Measurements from ENCODE around the gene GP9. TPM values are rescaled to one million over a fixed set of nuclear protein-coding genes. Genes with fewer than 3 reads are reported as not detected.

Gene GP9
- 1 to 10 TPM in 1 of 4 donors, under 1 TPM in 3; 0.33 to 2.4 (median 0.58) TPM for polyA plus RNA-seq (ENCODE audit: insufficient read length in 4 of 4)

GRCh38 chr3:129060276-129061022 is at the start of gene GP9:
Gene GP9 (plus strand): TSS chr3:129060779. CDS start chr3:129061740, 961 bp downstream.
- DNase-seq (ENCODE audit: low read depth in 4 of 4, low spot score in 3 of 4): no peak

- no peak for DNase-seq (ENCODE audit: low read depth in 4 of 4, low spot score in 3 of 4)
These were observed 47.1 kb upstream of the GP9 start for GRCh38 chr3:129013491-129013891.

DNA sequence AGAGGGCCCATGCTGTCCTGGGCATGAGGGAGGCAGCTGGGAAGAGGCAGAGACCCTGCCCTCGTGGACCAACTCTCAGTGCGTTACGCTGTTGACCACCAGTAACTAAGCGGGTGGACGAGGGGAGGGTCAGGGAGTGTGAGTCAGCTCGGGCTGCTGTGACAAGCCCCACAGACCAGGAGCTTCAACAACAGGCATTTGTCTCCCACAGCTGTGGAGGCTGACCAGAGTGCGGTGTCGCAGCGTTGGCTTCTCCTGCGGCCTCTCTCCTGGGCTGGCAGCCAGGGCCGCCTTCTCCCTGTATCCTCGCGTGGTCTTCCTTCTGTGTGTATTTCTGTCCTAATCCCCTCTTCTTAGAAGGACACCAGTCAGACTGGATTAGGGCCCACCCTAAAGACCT is 46.4 kb upstream of the GP9 start:
- DNase-seq (ENCODE audit: low read depth in 4 of 4, low spot score in 3 of 4): no peak

GRCh38 chr3:129014793-129015345 is 45.7 kb upstream of the GP9 start:
- DNase-seq (ENCODE audit: low read depth in 4 of 4, low spot score in 3 of 4): no peak

- DNase-seq (ENCODE audit: low read depth in 4 of 4, low spot score in 3 of 4): no peak
These were observed 45.0 kb upstream of the GP9 start for GRCh38 chr3:129015388-129016105.

GRCh38 chr3:129016356-129016719 is 44.2 kb upstream of the GP9 start:
- no peak for DNase-seq (ENCODE audit: low read depth in 4 of 4, low spot score in 3 of 4)

GRCh38 chr3:129016720-129017483 is 43.7 kb upstream of the GP9 start:
- DNase-seq (ENCODE audit: low read depth in 4 of 4, low spot score in 3 of 4): no peak

GRCh38 chr3:129017484-129017899 is 43.1 kb upstream of the GP9 start:
- DNase-seq (ENCODE audit: low read depth in 4 of 4, low spot score in 3 of 4): no peak

DNA sequence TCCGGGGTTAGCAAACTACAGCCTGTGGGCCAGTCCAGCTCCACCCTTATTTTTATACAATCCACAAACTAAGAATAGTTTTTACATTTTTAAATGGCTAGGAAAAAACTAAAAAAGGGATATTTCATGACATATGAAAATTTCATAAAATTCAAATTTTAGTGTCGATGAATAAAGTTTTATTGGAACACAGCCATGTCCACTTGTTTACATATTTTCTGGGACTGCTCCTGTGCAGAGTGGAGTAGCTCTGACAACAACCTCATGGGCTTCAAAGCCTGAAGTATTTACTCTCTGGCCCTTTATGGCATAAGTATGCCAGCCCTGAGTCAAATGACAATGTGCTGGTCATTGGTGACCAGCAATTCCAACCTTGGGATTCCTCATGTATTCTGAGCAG is 42.3 kb upstream of the GP9 start:
- no peak for DNase-seq (ENCODE audit: low read depth in 4 of 4, low spot score in 3 of 4)

GRCh38 chr3:129018751-129019150 is 41.8 kb upstream of the GP9 start:
- DNase-seq (ENCODE audit: low read depth in 4 of 4, low spot score in 3 of 4): no peak

DNA sequence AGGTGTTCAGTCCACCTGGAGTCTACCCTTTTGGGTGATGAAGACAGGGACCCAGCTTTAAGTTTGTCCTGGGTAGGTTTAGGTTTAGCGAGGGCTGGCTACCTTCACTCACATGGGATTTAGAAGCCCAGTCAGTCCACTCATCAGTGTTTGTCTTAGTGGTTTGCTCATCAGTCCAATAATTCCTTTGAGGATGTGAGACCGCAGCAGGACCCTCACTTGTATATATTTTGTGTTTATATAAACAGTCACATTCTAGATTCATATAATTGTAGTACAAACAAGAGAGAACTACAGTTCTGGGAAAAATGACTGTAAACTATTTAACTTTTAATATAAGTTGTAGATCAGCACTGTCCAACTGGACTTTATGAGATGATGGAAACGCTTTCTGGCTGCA is 41.3 kb upstream of the GP9 start:
- no peak for DNase-seq (ENCODE audit: low read depth in 4 of 4, low spot score in 3 of 4)

- no peak for DNase-seq (ENCODE audit: low read depth in 4 of 4, low spot score in 3 of 4)
These were observed 39.9 kb upstream of the GP9 start for GRCh38 chr3:129020691-129021090.

DNA sequence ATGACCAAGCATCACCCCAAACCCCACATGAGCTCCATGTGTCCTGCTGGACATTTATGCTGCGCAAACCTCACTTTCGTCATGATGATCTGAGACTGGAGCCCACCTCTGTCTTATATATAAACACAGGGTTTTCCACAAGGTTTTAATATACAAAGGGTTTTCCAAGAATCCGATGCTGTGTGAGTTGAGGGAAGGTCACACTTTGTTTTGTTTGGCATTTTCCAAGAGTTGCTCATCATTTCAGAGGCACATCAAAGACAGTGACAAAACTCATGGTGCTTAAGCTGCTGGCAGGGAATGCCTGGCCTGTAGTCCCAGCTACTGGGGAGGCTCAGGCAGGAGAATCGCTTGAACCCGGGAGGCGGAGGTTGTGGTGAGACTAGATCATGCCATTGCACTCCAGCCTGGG is 39.4 kb upstream of the GP9 start:
- no peak for DNase-seq (ENCODE audit: low read depth in 4 of 4, low spot score in 3 of 4)

DNA sequence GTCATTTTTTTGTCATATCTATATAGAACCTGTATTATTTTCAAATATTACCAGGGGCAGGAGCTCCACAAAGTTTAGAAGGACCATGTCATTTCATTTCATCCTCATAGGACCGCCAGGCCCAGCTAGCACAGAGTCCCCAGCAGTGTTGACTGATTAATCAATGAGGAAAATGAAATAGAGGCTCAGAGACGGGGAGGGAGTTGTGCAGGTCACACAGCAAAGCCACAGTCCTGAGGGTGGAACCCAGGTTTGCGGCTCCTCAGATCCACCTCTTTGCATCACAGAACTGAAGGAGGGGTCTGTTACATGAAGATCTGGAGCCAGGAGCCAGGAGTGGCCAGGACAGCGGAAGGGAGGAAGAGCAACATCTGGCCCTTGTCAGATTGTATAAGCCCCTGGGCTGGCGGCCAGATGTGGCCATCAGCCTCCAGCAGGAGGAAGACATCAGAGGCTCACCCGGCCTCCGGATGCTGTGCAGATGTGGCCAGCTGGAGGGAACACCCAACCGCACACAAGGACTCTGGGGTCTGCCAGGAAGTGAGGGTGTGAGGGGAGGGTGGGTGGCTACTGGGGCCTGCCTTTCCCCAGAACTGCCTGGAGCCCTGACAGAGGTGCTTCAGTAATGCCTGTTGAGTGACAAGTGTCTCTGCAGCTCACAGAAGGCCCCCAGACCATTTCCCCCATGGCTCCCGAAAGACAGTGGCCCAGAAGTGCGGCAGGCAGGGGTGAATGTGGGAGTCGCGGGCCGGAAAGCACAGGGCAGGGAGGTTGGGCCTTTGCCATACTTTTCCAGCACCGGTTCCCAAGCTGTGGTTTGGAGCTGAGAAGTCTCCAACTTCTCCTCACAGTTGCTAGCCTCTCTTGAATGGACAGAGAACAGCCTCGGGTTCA is 38.2 kb upstream of the GP9 start:
- peak in 3 of 4 donors; percentile 54 to 73 (median 61) for DNase-seq (ENCODE audit: low read depth in 4 of 4, low spot score in 3 of 4)

GRCh38 chr3:129023008-129023358 is 37.6 kb upstream of the GP9 start:
- no peak for DNase-seq (ENCODE audit: low read depth in 4 of 4, low spot score in 3 of 4)

DNA sequence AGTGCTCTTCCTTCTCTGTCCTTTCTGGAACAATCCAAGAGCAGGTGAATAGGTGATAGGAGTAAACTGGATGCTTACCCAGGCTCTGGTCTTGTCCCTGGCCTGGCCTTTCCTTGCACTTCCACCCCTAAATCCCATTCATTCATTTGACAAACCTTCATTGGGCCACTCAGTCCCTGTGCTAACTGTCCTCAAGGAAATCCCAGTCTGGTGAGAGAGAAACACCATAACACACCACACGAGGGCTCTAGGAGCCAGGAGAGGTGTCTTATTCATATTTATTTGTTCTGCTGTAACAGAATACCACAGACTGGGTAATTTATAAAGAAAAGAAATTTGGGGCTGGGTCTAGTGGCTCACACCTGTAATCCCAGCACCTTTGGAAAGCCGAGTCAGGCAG is 36.7 kb upstream of the GP9 start:
- DNase-seq (ENCODE audit: low read depth in 4 of 4, low spot score in 3 of 4): no peak

DNA sequence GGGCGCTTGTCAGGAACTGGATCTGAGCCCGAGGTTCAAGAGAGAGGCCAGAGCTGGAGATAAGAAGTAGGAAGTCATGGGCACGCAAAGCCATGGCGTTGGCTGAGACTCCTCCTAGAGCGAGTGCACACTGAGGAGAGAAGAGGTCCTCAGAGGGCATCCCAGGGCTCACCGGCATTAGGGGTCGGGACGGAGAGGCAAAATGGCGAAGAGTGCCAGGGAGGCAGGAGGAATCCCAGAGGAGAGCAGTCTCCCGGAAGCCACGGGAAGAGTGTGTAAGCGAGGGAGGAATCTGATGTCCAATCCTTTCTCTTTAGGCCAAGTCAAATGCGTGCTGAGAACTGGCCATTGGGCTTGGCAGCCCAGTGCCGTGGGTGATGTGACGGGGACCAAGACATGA is 35.5 kb upstream of the GP9 start:
- DNase-seq (ENCODE audit: low read depth in 4 of 4, low spot score in 3 of 4): no peak

GRCh38 chr3:129025691-129026435 is 34.7 kb upstream of the GP9 start:
- DNase-seq (ENCODE audit: low read depth in 4 of 4, low spot score in 3 of 4): no peak

GRCh38 chr3:129026728-129027543 is 33.6 kb upstream of the GP9 start:
- DNase-seq (ENCODE audit: low read depth in 4 of 4, low spot score in 3 of 4): peak; percentile 74 to 86 (median 79)
